CD14-positive monocyte (primary cell): ENCODE results near the gene POLK. TPM values are rescaled to one million over a fixed set of nuclear protein-coding genes. Genes with fewer than 3 reads are reported as not detected.

Source experiments
- DNase-seq, 3 donors: peaks; one replicate each; pipeline ENCODE4 v3.0.0-alpha.2; 2011 to 2022
- H2AFZ ChIP-seq: 2 replicates; pipeline ENCODE4 v1.6.0; 2012; ENCODE audit warnings: mild to moderate bottlenecking, low read depth, low read length, inconsistent platforms; ENCODE audit not compliant: insufficient read depth, poor library complexity, severe bottlenecking
- H3K27ac ChIP-seq, 2 donors: 1 replicate in 1 of 2; 2 replicates in 1 of 2; pipeline ENCODE4 v1.5.1; 2012 to 2013; ENCODE audit warnings: low read length in 2 of 2, control low read depth in 1 of 2, inconsistent platforms in 1 of 2, low read depth in 1 of 2, mild to moderate bottlenecking in 1 of 2
- H3K27me3 ChIP-seq, 2 donors: one replicate each; pipeline versions ENCODE4 v1.6.0 to v1.6.1; 2011 to 2013; ENCODE audit warnings: low read length in 2 of 2; ENCODE audit not compliant: control insufficient read depth in 2 of 2, insufficient read depth in 2 of 2
- H3K36me3 ChIP-seq, 2 donors: replicated peaks in 1 of 2; 1 replicate in 1 of 2; 2 replicates in 1 of 2; pipeline versions ENCODE4 v1.5.1 to v1.6.1; 2012 to 2013; ENCODE audit warnings: low read length in 2 of 2, control low read depth in 1 of 2, inconsistent platforms in 1 of 2, mild to moderate bottlenecking in 1 of 2; ENCODE audit not compliant: insufficient read depth in 2 of 2, control insufficient read depth in 1 of 2
- H3K4me1 ChIP-seq, 2 donors: 1 replicate in 1 of 2; 2 replicates in 1 of 2; pipeline versions ENCODE4 v1.5.1 to v1.6.1; 2012 to 2013; ENCODE audit warnings: low read length in 2 of 2, control low read depth in 1 of 2, inconsistent platforms in 1 of 2, mild to moderate bottlenecking in 1 of 2, moderate library complexity in 1 of 2; ENCODE audit not compliant: insufficient read depth in 2 of 2, control insufficient read depth in 1 of 2
- H3K4me2 ChIP-seq: replicated peaks from 2 replicates; pipeline ENCODE3; 2012; ENCODE audit warnings: low read length, moderate library complexity, mild to moderate bottlenecking; ENCODE audit not compliant: poor library complexity, severe bottlenecking; ENCODE audit errors: extremely low read depth
- H3K4me3 ChIP-seq, 3 experiments: fragments of 200-600 bp in 1 of 3; sonication (generic) in 1 of 3; replicated peaks in 1 of 3; 1 replicate in 2 of 3; 2 replicates in 1 of 3; pipeline ENCODE4 v1.5.1; 2011 to 2013; ENCODE audit warnings: low read length in 3 of 3, mild to moderate bottlenecking in 3 of 3, control low read depth in 2 of 3, low read depth in 2 of 3, inconsistent platforms in 1 of 3, moderate library complexity in 1 of 3
- H3K79me2 ChIP-seq: 2 replicates; pipeline ENCODE4 v1.6.0; 2012; ENCODE audit warnings: mild to moderate bottlenecking, control low read depth, inconsistent platforms, low read length, moderate library complexity; ENCODE audit not compliant: insufficient read depth
- H3K9ac ChIP-seq: 2 replicates; pipeline ENCODE4 v1.6.0; 2017; ENCODE audit warnings: low read length, mild to moderate bottlenecking; ENCODE audit not compliant: insufficient read depth, poor library complexity, severe bottlenecking
- H3K9me3 ChIP-seq, 2 donors: replicated peaks in 1 of 2; 1 replicate in 1 of 2; 2 replicates in 1 of 2; pipeline versions ENCODE4 v1.5.1 to v1.6.1; 2012 to 2013; ENCODE audit warnings: low read length in 2 of 2, control low read depth in 1 of 2; ENCODE audit not compliant: control insufficient read depth in 1 of 2, insufficient read depth in 1 of 2
- H4K20me1 ChIP-seq: 2 replicates; pipeline ENCODE4 v1.6.0; 2012; ENCODE audit warnings: mild to moderate bottlenecking, low read length, control low read depth, moderate library complexity; ENCODE audit not compliant: insufficient read depth
- H3K27ac Mint-ChIP-seq, 7 donors: one replicate each; pipeline ENCODE4 v1.8.0; 2020; ENCODE audit warnings: mild to moderate bottlenecking in 7 of 7, mixed read lengths in 7 of 7, moderate library complexity in 6 of 7, inconsistent platforms in 2 of 7
- H3K27me3 Mint-ChIP-seq, 3 donors: one replicate each; pipeline ENCODE4 v1.8.0; 2021 to 2022; ENCODE audit warnings: low read depth in 3 of 3, mild to moderate bottlenecking in 3 of 3, mixed read lengths in 3 of 3, moderate library complexity in 3 of 3, inconsistent platforms in 1 of 3
- H3K36me3 Mint-ChIP-seq, 2 donors: one replicate each; pipeline ENCODE4 v1.8.0; 2020; ENCODE audit warnings: mixed read lengths in 2 of 2, inconsistent platforms in 1 of 2, mild to moderate bottlenecking in 1 of 2
- H3K4me1 Mint-ChIP-seq: one replicate; pipeline ENCODE4 v1.8.0; 2020; ENCODE audit warnings: mild to moderate bottlenecking, mixed read lengths
- H3K4me3 Mint-ChIP-seq, 2 donors: one replicate each; pipeline ENCODE4 v1.8.0; 2020; ENCODE audit warnings: mild to moderate bottlenecking in 2 of 2, mixed read lengths in 2 of 2, moderate library complexity in 1 of 2
- H3K9me3 Mint-ChIP-seq, 7 donors: one replicate each; pipeline ENCODE4 v1.8.0; 2020 to 2022; ENCODE audit warnings: mixed read lengths in 7 of 7, mild to moderate bottlenecking in 6 of 7, moderate library complexity in 6 of 7, inconsistent platforms in 2 of 7
- CTCF ChIP-seq: fragments of 200-600 bp; IDR thresholded peaks from one replicate; pipeline ENCODE4 v1.8.0; 2022; ENCODE audit warnings: antibody characterized with exemption, mild to moderate bottlenecking
- WGBS: methylation state at CpG from one replicate; pipeline ENCODE4 v1.1.5; 2013; ENCODE audit warnings: missing lambda C conversion rate; ENCODE audit not compliant: insufficient coverage; 5-methylcytosine and 5-hydroxymethylcytosine counted together
- intact Hi-C, 2 donors: fragments of 100-400 bp; cut with micrococcal nuclease; formaldehyde crosslinking; loops; one replicate each; pipeline versions ENCODE4 v1.15.0 to v1.15.1; 2023
- polyA plus RNA-seq, 3 donors: library from polyadenylated mRNA; depleted of rRNA in 1 of 3; unstranded in 2 of 3; stranded (reverse) in 1 of 3; fragments of 300-500 nt in 2 of 3; fragments of >200 nt in 1 of 3; fragmentation: Illumina TruSeq in 2 of 3; gene quantifications; 1 replicate in 2 of 3; 2 replicates in 1 of 3; pipeline ENCODE4 v1.2.3, GENCODE V29; 2012 to 2021

Gene POLK
- polyA plus RNA-seq, 3 donors = 18.1 to 27.2 (median 22.3) TPM

DNA sequence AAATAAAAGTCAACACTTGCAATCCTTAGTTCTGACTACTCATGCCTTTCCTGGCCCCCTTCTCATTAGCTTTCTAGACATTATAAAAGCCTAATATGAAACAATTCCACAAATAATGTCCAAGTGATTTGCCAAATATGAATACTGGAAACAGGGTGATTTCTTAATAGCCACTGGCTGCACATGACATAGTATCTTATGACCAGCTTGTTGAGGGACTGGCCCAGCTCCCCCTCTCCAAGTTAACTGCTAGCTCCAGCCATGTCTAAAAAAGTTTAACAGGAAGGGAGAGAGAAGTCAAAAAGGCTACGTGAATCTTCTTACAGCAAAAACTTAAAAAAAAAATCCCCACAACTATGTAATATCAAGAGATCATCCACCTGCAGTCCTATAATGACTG is 1.7 kb upstream of the POLK start:
- H3K4me3 Mint-ChIP-seq = peak overlapping the region; percentile 98 to 99
- Histone ChIP-seq H3K4me2 (peak overlapping the region; percentile 84), H2AFZ (no peak overlapping the region), H3K9ac (peak overlapping the region; percentile 91), H4K20me1 (peaks cover 55% of the 10 kb centered on the region), H3K9me3 (no peaks in the 10 kb centered on the region), H3K4me3 (peak overlapping the region; percentile 81 to 98 (median 91)), H3K4me1 (peaks cover 30 to 61% of the 10 kb centered on the region in 2 donors), H3K27me3 (no peaks in the 10 kb centered on the region), H3K79me2 (peaks cover 97% of the 10 kb centered on the region), H3K27ac (peak overlapping the region; percentile 83 to 94), H3K36me3 (peaks cover 8 to 9% of the 10 kb centered on the region in 2 donors)
- peak overlapping the region; percentile 83 to 98 (median 98) for H3K27ac Mint-ChIP-seq
- WGBS = no CpG with 5 or more reads among the region's 1 CpG
- intact Hi-C loops = loop anchor here in 1 of 2 donors (10.0 kb wide), 1 partner anchor 55 kb away; no protein-coding TSS in a partner anchor
- TF ChIP-seq CTCF = no peak
- peak; percentile 62 to 83 (median 65) for DNase-seq
- H3K9me3 Mint-ChIP-seq = peaks cover 0 to 2% (median 0%) of the 10 kb centered on the region in 7 donors
- peaks cover 7 to 11% of the 10 kb centered on the region in 2 donors for H3K36me3 Mint-ChIP-seq
- H3K27me3 Mint-ChIP-seq = no peaks in the 10 kb centered on the region
- H3K4me1 Mint-ChIP-seq = peaks cover 49% of the 10 kb centered on the region

DNA sequence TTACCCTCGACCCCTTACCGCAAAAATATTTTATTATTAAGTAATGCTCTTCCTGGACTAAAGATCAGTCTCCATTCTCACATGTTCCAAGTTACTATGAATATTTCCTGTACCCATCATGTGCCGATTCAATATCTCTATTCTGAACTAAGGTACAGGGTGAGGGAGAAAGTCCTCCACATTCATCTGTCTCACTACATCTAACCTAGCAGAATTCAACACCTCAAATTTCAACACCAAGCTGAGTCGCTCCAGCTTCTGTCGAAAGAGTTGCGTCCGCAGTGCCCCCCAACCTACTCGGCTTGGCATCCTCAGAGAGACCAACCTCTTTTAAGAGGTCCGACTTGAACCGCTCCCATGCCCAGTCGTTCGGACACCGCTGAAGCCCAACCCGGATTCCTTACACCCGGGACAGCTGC is 1.3 kb upstream of the POLK start:
- TF ChIP-seq CTCF = no peak
- H3K79me2 ChIP-seq = peaks cover 98% of the 10 kb centered on the region
- H3K4me3 Mint-ChIP-seq = peak overlapping the region; percentile 98 to 99
- peaks cover 55% of the 10 kb centered on the region for H4K20me1 ChIP-seq
- intact Hi-C loops = loop anchor here in 1 of 2 donors (10.0 kb wide), 1 partner anchor 54 kb away; no protein-coding TSS in a partner anchor
- H3K27me3 Mint-ChIP-seq = no peaks in the 10 kb centered on the region
- H3K27me3 ChIP-seq = no peaks in the 10 kb centered on the region
- peaks cover 49% of the 10 kb centered on the region for H3K4me1 Mint-ChIP-seq
- H3K9me3 ChIP-seq = no peaks in the 10 kb centered on the region
- H3K36me3 Mint-ChIP-seq = peaks cover 6 to 7% of the 10 kb centered on the region in 2 donors
- peak overlapping the region; percentile 90 to 98 (median 98) for H3K27ac Mint-ChIP-seq
- H3K4me3 ChIP-seq = peak overlapping the region; percentile 81 to 98 (median 91)
- peak overlapping the region; percentile 88 for H2AFZ ChIP-seq
- H3K9ac ChIP-seq = peak overlapping the region; percentile 91
- peaks cover 30 to 61% of the 10 kb centered on the region in 2 donors for H3K4me1 ChIP-seq
- peak overlapping the region; percentile 84 for H3K4me2 ChIP-seq
- H3K36me3 ChIP-seq = peaks cover 3 to 5% of the 10 kb centered on the region in 2 donors
- 0% methylated on average over 12 of the region's 15 CpGs for WGBS
- peaks cover 0 to 2% (median 0%) of the 10 kb centered on the region in 7 donors for H3K9me3 Mint-ChIP-seq
- H3K27ac ChIP-seq = peak overlapping the region; percentile 83 to 94
- peak; percentile 20 to 46 (median 21) for DNase-seq
